ENCODE measurements around the gene ZNF76.

ZNF76 gene

GRCh38 chr6:35238843-35239289 lies 20.7 kb upstream of the ZNF76 start:
- no peak for DNase-seq

GRCh38 chr6:35239581-35239980 lies 20.0 kb upstream of the ZNF76 start:
- DNase-seq, result no peak

- peak; percentile 26 to 44 for DNase-seq
These were observed 18.4 kb upstream of the ZNF76 start for GRCh38 chr6:35240838-35241801.

GRCh38 chr6:35242486-35242885 lies 17.0 kb upstream of the ZNF76 start:
- DNase-seq, result no peak

- DNase-seq, result no peak
These were observed 16.6 kb upstream of the ZNF76 start for GRCh38 chr6:35242906-35243305.

- DNase-seq, result no peak
These were observed 16.1 kb upstream of the ZNF76 start for GRCh38 chr6:35243386-35243958.

- DNase-seq, result no peak
These were observed 15.0 kb upstream of the ZNF76 start for GRCh38 chr6:35244551-35244950.

GRCh38 chr6:35247642-35248231 lies 11.8 kb upstream of the ZNF76 start:
- no peak for DNase-seq

- no peak for DNase-seq
These were observed 11.2 kb upstream of the ZNF76 start for GRCh38 chr6:35248300-35248699.

GRCh38 chr6:35248965-35249364 lies 10.6 kb upstream of the ZNF76 start:
- no peak for DNase-seq

GRCh38 chr6:35251949-35252348 lies 7.6 kb upstream of the ZNF76 start:
- DNase-seq, result no peak

GRCh38 chr6:35253249-35253648 lies 6.3 kb upstream of the ZNF76 start:
- DNase-seq, result no peak

GRCh38 chr6:35258336-35258735 lies 1.2 kb upstream of the ZNF76 start:
- no peak for DNase-seq

- DNase-seq, result peak; percentile 45 to 51
These were observed 709 bp upstream of the ZNF76 start for GRCh38 chr6:35258858-35259193.

- peak in 1 of 2 experiments; percentile 40 for DNase-seq
These were observed 534 bp downstream of the ZNF76 start for GRCh38 chr6:35259948-35260590.

GRCh38 chr6:35260591-35261570 lies 1.3 kb downstream of the ZNF76 start:
- no peak for DNase-seq

GRCh38 chr6:35262596-35262995 lies 3.1 kb downstream of the ZNF76 start:
- no peak for DNase-seq

- DNase-seq, result no peak
These were observed 5.2 kb downstream of the ZNF76 start for GRCh38 chr6:35264550-35265274.

GRCh38 chr6:35265523-35265922 lies 6.0 kb downstream of the ZNF76 start:
- no peak for DNase-seq

GRCh38 chr6:35267446-35267845 lies 7.9 kb downstream of the ZNF76 start:
- no peak for DNase-seq

- no peak for DNase-seq
These were observed 8.4 kb downstream of the ZNF76 start for GRCh38 chr6:35267897-35268296.

GRCh38 chr6:35272005-35272404 lies 12.5 kb downstream of the ZNF76 start:
- DNase-seq, result no peak
